ENCODE measurements around the gene LSM5.

Gene LSM5

DNA sequence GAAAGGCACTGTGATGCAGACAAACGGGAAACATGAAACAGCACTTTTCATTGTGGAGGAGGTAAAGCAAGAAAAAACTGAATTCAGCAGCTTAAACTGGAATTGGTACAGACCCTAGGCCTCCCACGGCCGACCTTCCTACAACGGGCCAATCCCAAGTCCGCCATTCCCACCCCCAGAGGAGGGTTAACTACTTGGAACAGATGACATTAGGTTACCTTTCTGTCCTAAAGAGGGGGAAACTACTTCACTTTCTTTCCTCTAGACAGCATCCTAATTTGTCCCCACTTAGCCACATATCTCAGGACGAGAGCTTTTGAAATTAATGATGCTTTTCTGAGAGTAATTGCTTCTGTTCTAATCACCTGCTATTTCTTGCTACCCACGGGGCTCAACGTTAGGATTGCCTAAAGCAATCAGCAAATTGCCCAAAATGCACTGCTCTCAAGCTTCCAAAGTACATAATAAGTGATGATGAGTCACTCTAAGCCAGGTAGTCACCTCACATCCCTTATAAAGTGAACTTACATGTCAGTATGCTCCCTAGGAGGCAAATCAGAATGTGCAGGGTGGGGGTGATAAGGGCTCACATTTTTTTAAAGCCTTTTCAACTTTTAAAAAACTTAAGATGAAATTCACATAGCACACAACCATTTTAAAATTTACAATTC, 36.7 kb downstream of the LSM5 start:
- DNase-seq = no peak

DNA sequence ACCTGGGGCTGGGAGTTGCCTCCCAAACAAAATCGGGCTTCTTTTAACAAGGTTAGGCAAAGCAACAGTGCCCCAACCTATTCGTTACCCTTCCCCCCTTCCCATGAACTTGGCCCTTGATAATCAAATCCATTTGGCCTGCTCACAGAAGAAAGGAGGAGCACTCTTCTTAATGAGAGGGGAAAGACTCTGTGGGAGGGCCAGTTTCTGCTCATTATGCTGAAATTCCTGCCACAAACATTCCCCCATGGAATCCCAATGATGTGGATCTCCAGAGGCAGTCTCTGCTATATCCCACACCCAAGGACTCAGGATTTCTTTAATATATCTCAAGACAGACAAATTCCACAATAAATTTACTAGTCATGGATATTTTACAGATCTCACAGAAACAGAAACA, 43.0 kb downstream of the LSM5 start:
- DNase-seq = no peak

DNA sequence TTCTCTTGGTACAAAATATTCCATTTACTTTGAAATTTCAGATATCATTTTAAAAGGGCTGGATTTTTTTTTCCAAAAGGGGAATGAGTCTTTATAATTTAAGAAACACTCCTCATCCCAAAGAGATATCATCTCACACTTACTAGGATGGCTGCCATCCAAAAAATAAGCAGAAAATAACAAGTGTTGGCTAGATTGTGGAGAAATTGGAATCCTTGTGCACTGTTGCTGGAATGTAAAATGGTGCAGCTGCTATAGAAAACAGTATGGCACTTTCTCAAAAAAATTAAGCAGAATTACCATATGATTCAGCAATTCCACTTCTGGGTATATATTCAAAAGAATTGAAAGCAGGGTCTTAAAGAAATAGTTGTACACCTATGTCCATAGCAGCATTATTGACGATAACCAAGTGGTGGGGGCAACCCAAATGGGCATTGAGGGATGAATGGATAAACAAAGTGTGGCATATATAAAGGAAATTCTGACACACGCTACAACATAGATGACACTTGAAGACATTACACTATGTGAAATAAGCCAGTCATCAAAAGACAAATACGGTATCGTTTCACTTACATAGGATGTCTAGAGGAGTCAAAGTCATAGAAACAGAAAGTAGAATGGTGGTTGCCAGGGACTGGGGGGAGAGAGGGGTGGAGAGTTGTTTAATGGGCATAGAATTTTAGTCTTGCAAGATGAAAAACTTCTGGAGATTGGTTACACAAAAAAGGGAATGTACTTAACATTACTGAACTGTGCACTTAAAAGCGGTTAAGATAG, 53.8 kb downstream of the LSM5 start:
- DNase-seq = no peak

All from GDM1 (cell line).